GM12874 (cell line): ENCODE measurements around the gene FHIP1A.
A peak's percentile ranks its signal among the peaks of the same experiment; 100 is the strongest.

Source experiments
- TF ChIP-seq, protein P1 (sequence below): IDR thresholded peaks from 2 replicates; pipeline ENCODE4 v1.5.1; 2011; ENCODE audit warnings: low read depth, mild to moderate bottlenecking, control low read depth, low read length, moderate library complexity; ENCODE audit not compliant: insufficient read depth

FHIP1A gene

GRCh38 chr4:151408630-151409469 lies at the start of gene FHIP1A:
TSS of gene FHIP1A (plus strand) at chr4:151409176. CDS start at chr4:151566260, 157,084 bp downstream.
- TF ChIP-seq, protein P1, sequence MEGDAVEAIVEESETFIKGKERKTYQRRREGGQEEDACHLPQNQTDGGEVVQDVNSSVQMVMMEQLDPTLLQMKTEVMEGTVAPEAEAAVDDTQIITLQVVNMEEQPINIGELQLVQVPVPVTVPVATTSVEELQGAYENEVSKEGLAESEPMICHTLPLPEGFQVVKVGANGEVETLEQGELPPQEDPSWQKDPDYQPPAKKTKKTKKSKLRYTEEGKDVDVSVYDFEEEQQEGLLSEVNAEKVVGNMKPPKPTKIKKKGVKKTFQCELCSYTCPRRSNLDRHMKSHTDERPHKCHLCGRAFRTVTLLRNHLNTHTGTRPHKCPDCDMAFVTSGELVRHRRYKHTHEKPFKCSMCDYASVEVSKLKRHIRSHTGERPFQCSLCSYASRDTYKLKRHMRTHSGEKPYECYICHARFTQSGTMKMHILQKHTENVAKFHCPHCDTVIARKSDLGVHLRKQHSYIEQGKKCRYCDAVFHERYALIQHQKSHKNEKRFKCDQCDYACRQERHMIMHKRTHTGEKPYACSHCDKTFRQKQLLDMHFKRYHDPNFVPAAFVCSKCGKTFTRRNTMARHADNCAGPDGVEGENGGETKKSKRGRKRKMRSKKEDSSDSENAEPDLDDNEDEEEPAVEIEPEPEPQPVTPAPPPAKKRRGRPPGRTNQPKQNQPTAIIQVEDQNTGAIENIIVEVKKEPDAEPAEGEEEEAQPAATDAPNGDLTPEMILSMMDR = no peak

DNA sequence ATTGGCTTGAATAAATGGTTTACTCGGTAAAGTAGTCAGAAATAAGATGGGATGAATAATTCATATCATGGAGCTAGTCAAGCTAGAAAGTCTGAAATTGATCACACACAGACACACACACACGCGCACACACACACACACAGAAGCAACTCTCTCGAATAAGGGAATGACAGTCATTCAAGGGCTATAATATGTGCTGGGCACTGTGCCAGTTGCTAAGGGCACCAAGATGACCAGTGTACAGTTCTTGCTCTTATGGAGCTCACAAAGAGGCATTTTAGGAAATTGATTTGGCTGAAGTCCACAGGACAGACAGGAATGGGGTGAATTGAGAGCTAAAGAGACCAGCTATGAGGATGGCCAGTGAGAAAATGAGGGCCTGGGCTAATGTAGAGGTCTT lies 49.4 kb upstream of the FHIP1A start:
- TF ChIP-seq, protein P1 = no peak

GRCh38 chr4:151361126-151361525 lies 47.9 kb upstream of the FHIP1A start:
- TF ChIP-seq, protein P1 = no peak

- TF ChIP-seq, protein P1 = no peak
Measured at GRCh38 chr4:151361966-151362365, 47.0 kb upstream of the FHIP1A start.

- TF ChIP-seq, protein P1 = peak; percentile 94
Measured at GRCh38 chr4:151362404-151363164, 46.4 kb upstream of the FHIP1A start.

- TF ChIP-seq, protein P1 = no peak
Measured at GRCh38 chr4:151376540-151376939, 32.4 kb upstream of the FHIP1A start.

- TF ChIP-seq, protein P1 = no peak
Measured at GRCh38 chr4:151389311-151389710, 19.7 kb upstream of the FHIP1A start.
